ENCODE data around the gene ASPG.
"Not testable (repeated sequence)": the region's sequence is repeated elsewhere in the genome, so short reads cannot be mapped to it uniquely, and the experiment has no call there.

Gene ASPG

GRCh38 chr14:104147346-104148125 lies 62.0 kb downstream of the ASPG start:
- DNase-seq (ENCODE audit: low read depth) = no peak

DNA sequence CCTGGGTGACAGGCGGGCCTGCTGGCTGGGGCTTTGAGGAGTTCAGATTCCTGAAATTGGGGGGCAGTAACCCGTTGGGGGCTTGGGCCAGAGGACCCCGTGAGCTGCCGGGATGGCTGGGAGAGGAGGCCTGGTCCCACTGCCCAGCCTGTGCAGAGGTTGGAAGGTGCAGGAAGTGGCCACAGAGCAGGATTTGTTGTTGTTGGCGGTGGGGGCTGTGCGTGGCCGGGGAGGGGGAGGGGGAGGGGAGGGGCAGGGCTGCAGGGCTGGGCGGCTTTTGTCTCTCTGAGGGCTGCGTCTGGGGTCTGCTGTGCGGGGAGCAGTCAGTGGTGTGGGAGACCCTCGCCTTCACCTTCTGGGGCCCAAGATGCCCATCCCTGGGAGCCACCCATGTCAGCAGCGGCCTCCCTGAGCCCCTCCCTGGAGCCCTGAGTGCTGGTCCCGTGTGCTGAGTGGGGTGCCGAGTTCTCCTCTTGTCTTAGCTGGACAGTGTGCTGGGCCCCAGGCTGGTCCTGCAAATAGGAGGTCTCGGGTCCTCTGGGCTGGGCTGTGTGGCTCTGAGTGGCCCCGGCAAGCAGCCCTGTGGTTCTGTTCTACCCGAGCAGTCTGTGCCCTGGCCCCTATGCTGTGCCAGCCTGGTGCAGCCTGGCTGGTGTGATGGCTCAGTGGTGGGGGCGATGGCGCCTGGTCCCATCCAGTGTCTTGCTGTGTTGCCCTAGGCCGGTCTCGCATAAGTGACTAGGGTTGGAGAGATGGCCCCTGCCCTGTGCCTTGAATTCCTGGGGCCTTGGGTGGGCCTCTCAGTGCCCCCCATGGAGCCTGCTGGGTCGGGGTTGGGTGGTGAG lies 63.2 kb downstream of the ASPG start:
- DNase-seq (ENCODE audit: low read depth) = no peak

GRCh38 chr14:104149278-104149595 lies 63.7 kb downstream of the ASPG start:
- no peak for DNase-seq (ENCODE audit: low read depth)

DNA sequence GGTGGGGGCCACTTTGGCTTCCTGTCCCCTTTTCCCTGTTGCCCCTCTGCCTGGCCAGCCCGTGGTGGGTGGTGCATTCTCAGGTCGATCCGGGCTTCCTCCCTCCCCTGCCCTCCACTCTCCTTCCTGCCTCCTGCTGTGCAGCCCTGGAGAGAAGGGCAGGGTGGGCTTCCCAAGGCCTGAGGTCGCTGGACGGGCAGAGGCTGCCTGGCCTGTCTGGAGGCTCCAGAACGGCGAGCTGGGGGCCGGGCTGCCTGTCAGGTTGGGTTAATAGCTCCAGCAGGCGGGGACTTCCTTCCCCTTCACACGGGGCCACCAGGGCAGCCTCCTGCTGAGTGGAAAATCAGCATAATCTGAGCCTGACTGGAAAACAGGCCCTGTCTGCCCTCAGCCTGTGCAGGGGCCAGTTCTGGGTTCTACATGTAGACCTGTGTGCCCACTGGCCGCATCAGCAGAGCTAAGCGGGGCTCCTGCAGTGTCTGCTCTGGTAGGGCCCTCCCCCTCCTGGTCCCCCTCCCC lies 64.2 kb downstream of the ASPG start:
- no peak for DNase-seq (ENCODE audit: low read depth)

GRCh38 chr14:104150136-104151025 lies 64.9 kb downstream of the ASPG start:
- no peak for DNase-seq (ENCODE audit: low read depth)

DNA sequence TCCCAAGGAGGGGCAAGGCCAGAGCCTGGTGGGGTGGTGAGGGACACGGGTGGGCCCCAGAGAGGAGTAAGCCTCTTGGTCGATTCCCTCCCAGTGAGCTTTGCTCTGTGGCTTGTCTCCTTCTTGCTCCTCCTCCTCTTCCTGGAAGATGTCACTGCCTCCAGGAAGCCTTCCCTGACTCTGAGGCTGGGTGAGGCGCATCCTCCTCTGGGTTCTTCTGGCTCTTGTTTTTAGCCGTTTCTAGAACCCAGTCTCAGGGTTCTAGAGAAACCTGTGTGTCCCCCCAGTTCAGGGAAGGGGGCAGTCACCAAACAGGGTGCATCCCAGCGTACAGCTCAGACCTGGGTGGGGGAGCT lies 65.5 kb downstream of the ASPG start:
- no peak for DNase-seq (ENCODE audit: low read depth)

DNA sequence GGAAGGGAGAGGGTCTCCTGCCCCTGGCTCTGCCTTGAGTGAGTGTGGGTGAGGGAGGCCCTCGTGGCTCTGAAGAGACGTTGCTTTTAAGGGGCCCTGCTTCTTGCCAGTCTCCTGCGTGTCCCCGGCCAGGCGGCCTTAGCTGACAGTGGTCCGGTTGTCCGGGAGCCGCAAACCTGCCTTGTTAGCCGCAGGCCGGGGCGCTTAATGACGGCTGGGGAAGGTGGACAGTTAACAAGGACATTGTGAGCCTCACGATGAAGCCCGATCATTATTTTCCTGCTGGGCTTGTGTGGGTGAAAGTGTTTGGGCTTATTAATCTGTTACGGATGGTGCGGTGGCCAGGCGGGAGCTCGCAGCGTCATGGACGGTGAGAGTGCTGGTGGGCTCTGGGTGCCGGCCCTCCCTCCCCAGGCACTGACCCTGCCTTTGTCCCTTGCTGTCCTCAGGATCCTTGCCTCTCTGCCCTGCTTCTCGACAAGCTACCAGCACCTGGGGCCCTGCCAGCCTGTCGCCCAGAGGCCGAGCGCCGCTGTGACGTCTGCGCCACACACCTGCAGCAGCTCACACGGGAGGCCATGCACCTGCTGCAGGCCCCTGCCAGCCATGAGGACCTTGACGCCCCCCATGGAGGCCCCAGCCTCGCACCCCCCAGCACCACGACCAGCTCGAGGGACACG lies 66.2 kb downstream of the ASPG start:
- no peak for DNase-seq (ENCODE audit: low read depth)

GRCh38 chr14:104152246-104152575 lies 66.7 kb downstream of the ASPG start:
- no peak for DNase-seq (ENCODE audit: low read depth)

- no peak for DNase-seq (ENCODE audit: low read depth)
Observed at GRCh38 chr14:104152686-104153393, 67.3 kb downstream of the ASPG start.

- DNase-seq (ENCODE audit: low read depth) = not testable (repeated sequence)
Observed at GRCh38 chr14:104153394-104153755, 67.9 kb downstream of the ASPG start.

GRCh38 chr14:104154246-104154645 lies 68.7 kb downstream of the ASPG start:
- DNase-seq (ENCODE audit: low read depth) = no peak

- no peak for DNase-seq (ENCODE audit: low read depth)
Observed at GRCh38 chr14:104155513-104155912, 70.0 kb downstream of the ASPG start.

- no peak for DNase-seq (ENCODE audit: low read depth)
Observed at GRCh38 chr14:104156142-104156541, 70.6 kb downstream of the ASPG start.

DNA sequence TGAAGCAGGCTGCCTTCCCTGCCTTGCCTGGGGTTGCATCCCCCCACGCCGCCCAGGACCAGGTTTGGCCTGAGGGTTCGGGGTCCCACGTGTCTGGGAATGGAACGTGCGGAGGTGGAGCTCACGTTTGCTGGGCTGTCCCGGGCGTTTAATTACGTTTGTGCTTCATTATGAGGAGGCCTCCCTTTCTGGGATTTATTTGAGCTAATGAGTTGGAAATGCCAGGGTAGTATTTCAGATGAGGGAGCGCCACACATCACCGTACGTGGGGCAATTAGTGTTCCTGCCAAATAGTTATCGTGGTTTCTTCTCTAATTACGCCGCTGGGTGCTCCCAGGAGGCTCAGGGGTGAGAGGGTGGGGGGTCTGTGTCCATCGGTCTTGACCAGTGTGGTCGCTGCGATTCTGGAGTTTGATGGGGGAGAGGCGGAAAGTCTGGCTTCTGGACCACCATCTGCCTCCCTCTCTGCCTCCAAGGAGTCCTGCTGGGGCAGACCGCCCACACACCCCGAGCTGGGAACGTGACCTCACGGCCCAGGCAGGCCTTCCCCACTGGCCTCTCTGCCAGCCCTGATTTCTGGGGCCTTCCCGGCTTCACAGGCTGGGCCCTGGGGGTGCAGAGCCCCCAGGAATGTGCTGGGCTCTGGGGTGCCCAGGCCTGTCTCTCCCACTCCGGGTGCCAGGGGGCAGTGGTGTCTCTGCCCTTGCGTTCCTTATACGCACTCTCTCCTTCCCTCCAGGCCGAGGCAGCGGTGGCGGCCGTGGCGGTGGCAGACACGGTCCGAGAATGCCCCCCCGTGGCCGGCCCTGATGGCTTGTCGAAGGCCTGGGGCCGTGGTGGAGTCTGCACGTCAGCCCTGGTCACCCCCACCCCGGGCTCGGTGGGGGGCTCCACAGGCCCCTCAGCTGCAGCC lies 71.8 kb downstream of the ASPG start:
- no peak for DNase-seq (ENCODE audit: low read depth)

DNA sequence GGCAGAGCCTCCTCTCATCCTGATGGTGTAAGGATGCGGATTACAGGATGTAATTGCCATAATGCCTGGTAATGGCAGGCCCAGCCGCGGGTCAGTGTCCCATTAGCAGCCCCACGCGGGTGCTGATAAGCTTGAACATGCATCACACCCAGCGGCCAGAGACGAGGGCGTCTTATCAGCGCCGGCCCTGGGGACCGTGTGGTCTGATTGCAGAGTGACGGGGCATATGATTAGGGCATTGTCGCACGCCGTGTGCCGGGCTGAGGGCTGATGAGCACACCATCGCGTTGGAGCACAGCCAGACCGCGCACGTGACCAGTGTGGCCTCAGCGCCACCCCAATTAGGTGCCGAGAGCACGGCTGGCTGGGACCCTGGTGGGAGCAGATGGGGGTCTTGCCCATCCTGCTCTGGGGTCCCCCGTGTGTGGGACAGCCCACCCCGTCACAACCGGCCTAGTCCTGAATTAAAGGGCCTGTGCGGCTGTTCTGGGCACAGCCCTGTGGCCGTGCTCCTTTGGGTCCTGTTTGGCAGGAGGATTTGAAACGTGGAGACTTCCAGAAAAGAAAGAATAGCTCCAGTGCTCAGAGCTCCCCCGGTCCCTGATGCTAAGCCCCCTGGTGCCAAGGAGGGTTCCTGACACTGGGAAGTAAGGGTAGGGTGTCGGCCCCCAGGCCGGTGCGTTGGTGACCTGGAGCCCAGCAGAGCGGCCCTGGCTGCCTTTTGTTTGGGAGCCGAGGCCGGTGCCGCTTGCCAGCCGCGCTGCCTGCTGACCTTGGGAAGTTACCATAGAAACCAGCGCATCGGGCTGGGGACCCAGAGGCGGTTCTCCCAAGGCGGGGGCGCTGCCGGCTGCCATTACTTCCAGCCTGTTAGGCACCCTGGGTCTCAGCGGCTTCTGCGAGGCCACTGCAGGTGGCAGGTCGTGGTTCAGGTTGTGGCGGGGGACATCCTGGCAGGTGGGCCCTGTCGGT lies 73.6 kb downstream of the ASPG start:
- DNase-seq (ENCODE audit: low read depth) = no peak

DNA sequence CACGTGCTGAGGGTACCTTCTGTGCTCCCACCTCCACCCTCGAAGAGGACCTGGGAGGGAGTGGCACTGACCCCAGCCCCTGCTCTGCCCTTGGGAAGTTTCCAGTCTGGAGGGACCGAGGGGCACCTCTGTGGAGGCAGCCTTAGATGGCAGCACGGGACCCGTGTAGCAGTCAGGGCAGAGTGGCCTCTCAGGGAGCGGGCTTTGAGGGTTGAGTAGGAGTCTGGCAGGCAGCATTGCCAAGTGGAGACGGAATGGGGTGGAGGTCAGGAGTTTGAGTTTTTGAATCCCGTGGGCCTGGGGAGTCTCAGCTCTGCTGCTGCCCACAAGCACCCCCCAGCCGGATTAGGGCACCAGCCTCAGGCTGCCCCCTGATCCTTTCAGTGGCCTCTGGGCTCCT lies 74.5 kb downstream of the ASPG start:
- DNase-seq (ENCODE audit: low read depth) = no peak

- no peak for DNase-seq (ENCODE audit: low read depth)
Observed at GRCh38 chr14:104161602-104162367, 76.3 kb downstream of the ASPG start.

DNA sequence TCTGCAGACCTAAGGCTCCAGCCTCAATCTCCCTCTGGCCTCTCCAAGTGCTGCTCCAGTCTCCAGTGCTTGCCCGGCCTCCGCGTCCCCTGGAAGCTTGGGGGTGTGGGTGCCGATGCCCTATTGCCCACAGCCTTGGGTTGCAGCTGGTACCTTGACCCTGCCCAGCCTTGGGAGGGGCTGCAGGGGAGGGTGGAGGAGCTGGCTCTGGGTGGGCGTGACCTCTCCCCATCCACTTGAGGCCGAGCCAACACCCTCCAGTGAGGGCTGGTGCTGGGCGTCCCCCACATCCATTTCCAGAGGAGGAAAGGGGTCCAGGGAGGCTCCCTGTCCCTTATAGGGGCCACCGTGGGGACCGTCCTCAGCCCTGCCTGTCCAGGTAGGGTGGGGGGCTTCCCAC lies 77.0 kb downstream of the ASPG start:
- no peak for DNase-seq (ENCODE audit: low read depth)
